Neural cell (in vitro differentiated cells): ENCODE measurements around the gene ADIPOR2. TPM values are rescaled to one million over a fixed set of nuclear protein-coding genes. Genes with fewer than 3 reads are reported as not detected.

Experiments
- H2AFZ ChIP-seq: fragments of 200-600, 300-800 bp; sonication (generic), shearing (Covaris generic); 2 replicates; pipeline ENCODE4 v1.6.0; 2014; ENCODE audit warnings: low read depth, mild to moderate bottlenecking, antibody characterized with exemption, low read length, moderate library complexity
- H3F3A ChIP-seq: fragments of 200-600 bp; shearing (Covaris generic); 2 replicates; pipeline ENCODE4 v1.6.1; 2016; ENCODE audit warnings: mild to moderate bottlenecking, moderate library complexity, mixed read lengths, antibody characterized with exemption, low read length; ENCODE audit not compliant: insufficient read depth, poor library complexity, severe bottlenecking
- H3K27ac ChIP-seq: fragments of 200-600, 300-800 bp; sonication (generic), shearing (Covaris generic); 2 replicates; pipeline ENCODE4 v1.5.1; 2014; ENCODE audit warnings: mild to moderate bottlenecking, low read length, moderate library complexity
- H3K27me3 ChIP-seq: fragments of 300-800, 200-600 bp; sonication (generic), shearing (Covaris generic); 2 replicates; pipeline ENCODE4 v1.6.0; 2014; ENCODE audit warnings: mild to moderate bottlenecking, low read depth, low read length, moderate library complexity; ENCODE audit not compliant: insufficient read depth
- H3K36me3 ChIP-seq: fragments of 300-800, 200-600 bp; sonication (generic), shearing (Covaris generic); 2 replicates; pipeline ENCODE4 v1.5.1; 2014; ENCODE audit warnings: mild to moderate bottlenecking, antibody characterized with exemption, low read length, moderate library complexity; ENCODE audit not compliant: insufficient read depth
- H3K4me2 ChIP-seq: fragments of 300-800, 200-600 bp; sonication (generic), shearing (Covaris generic); 2 replicates; pipeline ENCODE4 v1.6.0; 2014; ENCODE audit warnings: mild to moderate bottlenecking, low read length
- H3K4me3 ChIP-seq: fragments of 300-800, 200-600 bp; sonication (generic), shearing (Covaris generic); 2 replicates; pipeline ENCODE4 v1.5.1; 2014; ENCODE audit warnings: mild to moderate bottlenecking, low read length, moderate library complexity
- H3K79me2 ChIP-seq: fragments of 200-600 bp; shearing (Covaris generic); replicated peaks from 2 replicates; pipeline ENCODE4 v1.6.0; 2014; ENCODE audit warnings: mild to moderate bottlenecking, low read length, moderate library complexity; ENCODE audit not compliant: insufficient read depth
- H3K9ac ChIP-seq: fragments of 300-800, 200-600 bp; sonication (generic), shearing (Covaris generic); 2 replicates; pipeline ENCODE4 v1.6.1; 2016; ENCODE audit warnings: mild to moderate bottlenecking, low read length, mixed read lengths
- H3K9me2 ChIP-seq: fragments of 200-600 bp; shearing (Covaris generic); 2 replicates; pipeline ENCODE4 v1.6.1; 2016; ENCODE audit warnings: mild to moderate bottlenecking, low read length, mixed read lengths; ENCODE audit not compliant: insufficient read depth
- H3K9me3 ChIP-seq: fragments of 200-600, 300-800 bp; sonication (generic), shearing (Covaris generic); 2 replicates; pipeline ENCODE4 v1.6.1; 2016; ENCODE audit warnings: mild to moderate bottlenecking, mixed run types, low read length, moderate library complexity, mixed read lengths
- H4K20me1 ChIP-seq: fragments of 200-600 bp; shearing (Covaris generic); 2 replicates; pipeline ENCODE4 v1.6.1; 2016; ENCODE audit warnings: mild to moderate bottlenecking, mixed run types; ENCODE audit not compliant: insufficient read depth
- CTCF ChIP-seq: fragments of 450-650 bp; IDR thresholded peaks from 2 replicates; pipeline ENCODE4 v1.5.1; 2014; ENCODE audit warnings: antibody characterized with exemption, mild to moderate bottlenecking, moderate library complexity; ENCODE audit not compliant: poor library complexity, severe bottlenecking
- EP300 ChIP-seq: fragments of 450-650 bp; conservative IDR thresholded peaks from 2 replicates; pipeline ENCODE4 v1.6.1; 2014; ENCODE audit warnings: antibody characterized with exemption, mild to moderate bottlenecking, moderate library complexity; ENCODE audit not compliant: poor library complexity, severe bottlenecking
- EZH2 ChIP-seq: fragments of 200-600, 300-800 bp; shearing (Covaris generic), sonication (generic); IDR thresholded peaks from 2 replicates; pipeline ENCODE4 v1.6.1; 2014; ENCODE audit warnings: antibody characterized with exemption, low read length, borderline replicate concordance, mild to moderate bottlenecking; ENCODE audit not compliant: insufficient read depth, poor library complexity, severe bottlenecking
- MXI1 ChIP-seq: fragments of 450-650 bp; conservative IDR thresholded peaks from 2 replicates; pipeline ENCODE4 v1.6.1; 2014; ENCODE audit warnings: antibody characterized with exemption, mild to moderate bottlenecking; ENCODE audit not compliant: poor library complexity, severe bottlenecking
- POLR2AphosphoS5 ChIP-seq: IDR thresholded peaks from 2 replicates; pipeline ENCODE4 v1.6.1; 2012
- RAD21 ChIP-seq: fragments of 450-650 bp; conservative IDR thresholded peaks from 2 replicates; pipeline ENCODE4 v1.6.1; 2014; ENCODE audit warnings: antibody characterized with exemption, mild to moderate bottlenecking, moderate library complexity
- REST ChIP-seq: IDR thresholded peaks from 2 replicates; pipeline ENCODE4 v1.6.1; 2012; ENCODE audit warnings: borderline replicate concordance
- SMC3 ChIP-seq: fragments of 450-650 bp; conservative IDR thresholded peaks from 2 replicates; pipeline ENCODE4 v1.6.1; 2014; ENCODE audit warnings: antibody characterized with exemption, mild to moderate bottlenecking, moderate library complexity; ENCODE audit not compliant: poor library complexity
- TAF1 ChIP-seq: IDR thresholded peaks from 2 replicates; pipeline ENCODE4 v1.6.1; 2012; ENCODE audit warnings: low read depth
- polyA plus RNA-seq: library from polyadenylated mRNA; depleted of rRNA; stranded (reverse); fragments of >200 nt; gene quantifications from 2 replicates; pipeline ENCODE4 v1.2.3, GENCODE V29; 2014

The ADIPOR2 gene
- polyA plus RNA-seq, 1 donor from 2014 or later = 18.5 TPM

- TF ChIP-seq CTCF = no peak
- no peak for TF ChIP-seq MXI1
- TF ChIP-seq TAF1 = no peak
- no peak for TF ChIP-seq EP300
- TF ChIP-seq SMC3 = no peak
- no peak for TF ChIP-seq REST
- TF ChIP-seq POLR2AphosphoS5 = no peak
- TF ChIP-seq RAD21 = no peak
- TF ChIP-seq EZH2 = no peak
- Histone ChIP-seq H3K27ac (no peak overlapping the region), H3K27me3 (no peaks in the 10 kb centered on the region), H3K9ac (no peak overlapping the region), H3K9me2 (no peaks in the 10 kb centered on the region), H2AFZ (no peak overlapping the region), H3K4me2 (no peak overlapping the region), H3K4me3 (no peak overlapping the region), H4K20me1 (no peaks in the 10 kb centered on the region), H3K79me2 (peaks cover 13% of the 10 kb centered on the region), H3F3A (no peaks in the 10 kb centered on the region), H3K9me3 (no peaks in the 10 kb centered on the region), H3K36me3 (no peaks in the 10 kb centered on the region)
Observed at GRCh38 chr12:1739368-1739767, 48.5 kb downstream of the ADIPOR2 start.

DNA sequence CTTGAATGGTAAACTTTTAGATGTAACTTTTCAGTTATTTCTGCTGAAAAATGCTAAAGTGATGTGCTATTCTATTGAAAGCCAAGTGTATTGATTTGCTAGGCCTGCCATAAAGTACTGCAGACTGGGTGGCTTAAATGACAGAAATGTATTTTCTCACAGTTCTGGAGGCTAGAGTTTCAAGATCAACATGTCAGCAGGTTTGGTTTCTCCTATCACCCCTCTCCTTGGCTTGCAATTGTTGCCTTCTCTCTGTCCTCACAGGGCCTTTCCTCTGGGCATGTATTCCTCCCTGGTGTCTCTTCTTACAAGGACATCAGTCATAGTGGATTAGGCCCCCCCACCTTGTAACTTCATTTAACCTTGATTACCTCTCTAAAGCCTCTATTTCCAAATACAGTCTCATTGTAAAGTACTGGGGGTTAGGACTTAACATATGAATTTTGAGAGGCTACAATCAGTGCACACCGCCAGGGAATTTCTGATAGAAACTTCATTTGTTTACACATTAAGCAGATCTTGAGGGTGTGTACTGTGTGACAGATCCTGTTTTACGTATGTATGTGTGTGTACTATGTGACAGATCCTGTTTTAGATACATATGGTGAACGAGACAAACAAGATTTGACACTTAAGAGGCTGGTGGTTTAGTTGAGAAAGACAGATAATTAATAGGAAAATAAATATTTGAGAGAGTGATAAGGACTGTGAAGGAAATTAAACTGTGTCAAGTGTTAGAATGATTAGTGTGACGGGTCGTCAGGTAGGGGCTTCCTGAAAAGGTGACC, 49.5 kb downstream of the ADIPOR2 start:
- Histone ChIP-seq H3K9me3 (no peaks in the 10 kb centered on the region), H3K4me3 (no peak overlapping the region), H2AFZ (no peak overlapping the region), H3K27me3 (no peaks in the 10 kb centered on the region), H3K9ac (no peak overlapping the region), H3K79me2 (peaks cover 16% of the 10 kb centered on the region), H3K36me3 (no peaks in the 10 kb centered on the region), H4K20me1 (no peaks in the 10 kb centered on the region), H3K4me2 (no peak overlapping the region), H3F3A (no peaks in the 10 kb centered on the region), H3K27ac (no peak overlapping the region), H3K9me2 (no peaks in the 10 kb centered on the region)
- TF ChIP-seq TAF1 = no peak
- no peak for TF ChIP-seq POLR2AphosphoS5
- no peak for TF ChIP-seq CTCF
- TF ChIP-seq REST = no peak
